C4-2B (cell line): ENCODE data around the gene KCNN4.

Source experiments
- ZFX ChIP-seq: fragments of 450-650 bp; IDR thresholded peaks from 2 replicates; pipeline ENCODE4 v1.6.1; 2017
- TF ChIP-seq, protein P1 (sequence below): fragments of 450-650 bp; conservative IDR thresholded peaks from 2 replicates; pipeline ENCODE4 v1.5.1; 2017; ENCODE audit warnings: mild to moderate bottlenecking

- TF ChIP-seq, protein P1, sequence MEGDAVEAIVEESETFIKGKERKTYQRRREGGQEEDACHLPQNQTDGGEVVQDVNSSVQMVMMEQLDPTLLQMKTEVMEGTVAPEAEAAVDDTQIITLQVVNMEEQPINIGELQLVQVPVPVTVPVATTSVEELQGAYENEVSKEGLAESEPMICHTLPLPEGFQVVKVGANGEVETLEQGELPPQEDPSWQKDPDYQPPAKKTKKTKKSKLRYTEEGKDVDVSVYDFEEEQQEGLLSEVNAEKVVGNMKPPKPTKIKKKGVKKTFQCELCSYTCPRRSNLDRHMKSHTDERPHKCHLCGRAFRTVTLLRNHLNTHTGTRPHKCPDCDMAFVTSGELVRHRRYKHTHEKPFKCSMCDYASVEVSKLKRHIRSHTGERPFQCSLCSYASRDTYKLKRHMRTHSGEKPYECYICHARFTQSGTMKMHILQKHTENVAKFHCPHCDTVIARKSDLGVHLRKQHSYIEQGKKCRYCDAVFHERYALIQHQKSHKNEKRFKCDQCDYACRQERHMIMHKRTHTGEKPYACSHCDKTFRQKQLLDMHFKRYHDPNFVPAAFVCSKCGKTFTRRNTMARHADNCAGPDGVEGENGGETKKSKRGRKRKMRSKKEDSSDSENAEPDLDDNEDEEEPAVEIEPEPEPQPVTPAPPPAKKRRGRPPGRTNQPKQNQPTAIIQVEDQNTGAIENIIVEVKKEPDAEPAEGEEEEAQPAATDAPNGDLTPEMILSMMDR: no peak; the same call in 1 of the 2 replicates
- no peak for TF ChIP-seq ZFX
These were observed 57.2 kb downstream of the KCNN4 start for GRCh38 chr19:43723588-43723987.
